Measurements from ENCODE around the gene KCNN3. TPM values are rescaled to one million over a fixed set of nuclear protein-coding genes. Genes with fewer than 3 reads are reported as not detected.

KCNN3 gene
- total RNA-seq, 1 experiment from 2014 or later = 0.73 TPM

GRCh38 chr1:154818911-154819310, 51.2 kb downstream of the KCNN3 start:
- ChIA-PET POLR2A (ENCODE audit: low non-redundant PET) (no interaction called here), CTCF (no interaction called here)
- BruUV-seq (replicated peaks) = no TSS peak
- Histone ChIP-seq H3K4me3 (ENCODE audit: low read depth, low read length, poor library complexity, severe bottlenecking) (no peak overlapping the region), H3K9me3 (ENCODE audit: low read depth, low read length, poor library complexity, severe bottlenecking) (no peaks in the 10 kb centered on the region), H3K27ac (ENCODE audit: low read depth, low read length, poor library complexity, severe bottlenecking) (no peak overlapping the region), H3K27me3 (replicated peaks; ENCODE audit: insufficient read depth, low read depth, low read length, poor library complexity) (no peaks in the 10 kb centered on the region), H3K4me1 (ENCODE audit: insufficient read depth, low read length, poor library complexity, severe bottlenecking) (peaks cover 19% of the 10 kb centered on the region), H3K36me3 (ENCODE audit: insufficient read depth, low read length, poor library complexity, severe bottlenecking) (no peaks in the 10 kb centered on the region)
- DNase-seq (ENCODE audit: low spot score) = no peak
- intact Hi-C loops (cut with micrococcal nuclease; ENCODE audit: unreplicated experiment) = no loop called here
- TF ChIP-seq CTCF (conservative IDR thresholded peaks at IDR 0.05; ENCODE audit: low read depth, low read length) (no peak), EZH2 (IDR thresholded peaks at IDR 0.05; ENCODE audit: borderline replicate concordance, low read depth, low read length, poor library complexity, severe bottlenecking) (no peak)

- POLR2A ChIA-PET (ENCODE audit: low non-redundant PET) = no interaction called here
- Histone ChIP-seq H3K27me3 (replicated peaks; ENCODE audit: insufficient read depth, low read depth, low read length, poor library complexity) (no peaks in the 10 kb centered on the region), H3K9me3 (ENCODE audit: low read depth, low read length, poor library complexity, severe bottlenecking) (no peaks in the 10 kb centered on the region), H3K4me1 (ENCODE audit: insufficient read depth, low read length, poor library complexity, severe bottlenecking) (peaks cover 25% of the 10 kb centered on the region), H3K4me3 (ENCODE audit: low read depth, low read length, poor library complexity, severe bottlenecking) (no peak overlapping the region), H3K27ac (ENCODE audit: low read depth, low read length, poor library complexity, severe bottlenecking) (no peak overlapping the region), H3K36me3 (ENCODE audit: insufficient read depth, low read length, poor library complexity, severe bottlenecking) (no peaks in the 10 kb centered on the region)
- CTCF ChIA-PET = no interaction called here
- TF ChIP-seq CTCF (conservative IDR thresholded peaks at IDR 0.05; ENCODE audit: low read depth, low read length) = no peak
- TF ChIP-seq EZH2 (IDR thresholded peaks at IDR 0.05; ENCODE audit: borderline replicate concordance, low read depth, low read length, poor library complexity, severe bottlenecking) = no peak
- no peak for DNase-seq (ENCODE audit: low spot score)
- intact Hi-C loops (cut with micrococcal nuclease; ENCODE audit: unreplicated experiment) = no loop called here
- no TSS peak for BruUV-seq (replicated peaks)
These were observed 53.1 kb downstream of the KCNN3 start for GRCh38 chr1:154816937-154817336.

GRCh38 chr1:154816369-154816768, 53.7 kb downstream of the KCNN3 start:
- no peak for TF ChIP-seq EZH2 (IDR thresholded peaks at IDR 0.05; ENCODE audit: borderline replicate concordance, low read depth, low read length, poor library complexity, severe bottlenecking)
- TF ChIP-seq CTCF (conservative IDR thresholded peaks at IDR 0.05; ENCODE audit: low read depth, low read length) = no peak
- no peaks in the 10 kb centered on the region for H3K36me3 ChIP-seq (ENCODE audit: insufficient read depth, low read length, poor library complexity, severe bottlenecking)
- intact Hi-C loops (cut with micrococcal nuclease; ENCODE audit: unreplicated experiment) = no loop called here
- POLR2A ChIA-PET (ENCODE audit: low non-redundant PET) = no interaction called here
- BruUV-seq (replicated peaks) = no TSS peak
- no peaks in the 10 kb centered on the region for H3K27me3 ChIP-seq (replicated peaks; ENCODE audit: insufficient read depth, low read depth, low read length, poor library complexity)
- no peak for DNase-seq (ENCODE audit: low spot score)
- no peaks in the 10 kb centered on the region for H3K9me3 ChIP-seq (ENCODE audit: low read depth, low read length, poor library complexity, severe bottlenecking)
- CTCF ChIA-PET = no interaction called here
- H3K4me3 ChIP-seq (ENCODE audit: low read depth, low read length, poor library complexity, severe bottlenecking) = no peak overlapping the region
- H3K27ac ChIP-seq (ENCODE audit: low read depth, low read length, poor library complexity, severe bottlenecking) = no peak overlapping the region
- peaks cover 25% of the 10 kb centered on the region for H3K4me1 ChIP-seq (ENCODE audit: insufficient read depth, low read length, poor library complexity, severe bottlenecking)
